Stimulated activated CD4-positive, alpha-beta T cell treated with anti-CD3 and anti-CD28 coated beads, Interleukin-15, amount 100 ng/mL, for 48 hours (primary cell): Measurements from ENCODE around the gene ALDH1L1.

Source experiments
- DNase-seq, 2 donors: peaks; one replicate each; pipeline ENCODE4 v3.0.0-alpha.2; 2020; ENCODE audit warnings: low read depth in 2 of 2

ALDH1L1 gene

GRCh38 chr3:126154391-126155279, 25.8 kb downstream of the ALDH1L1 start:
- DNase-seq: no peak

- DNase-seq: no peak
Measured at GRCh38 chr3:126153695-126154360, 26.6 kb downstream of the ALDH1L1 start.

- DNase-seq: no peak
Measured at GRCh38 chr3:126152901-126153694, 27.3 kb downstream of the ALDH1L1 start.

DNA sequence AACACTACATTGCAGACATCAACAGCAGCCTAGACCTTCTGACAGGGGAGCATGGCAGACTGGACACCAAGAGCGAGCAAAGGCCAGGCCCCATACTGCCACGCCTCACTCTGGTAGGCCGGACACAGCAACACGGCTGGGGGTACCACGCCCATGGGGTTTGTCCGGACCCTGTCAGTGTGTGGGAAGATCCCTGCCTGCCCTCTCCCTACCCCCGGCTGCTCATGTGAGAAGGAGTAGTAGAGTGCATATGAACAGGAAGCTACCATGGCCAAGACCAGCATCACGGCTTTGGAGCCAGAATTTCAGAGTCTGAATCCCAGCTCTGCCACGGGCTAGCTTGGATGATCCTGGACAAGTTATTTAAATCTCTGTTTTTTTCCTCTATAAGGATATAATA, 27.9 kb downstream of the ALDH1L1 start:
- no peak for DNase-seq

- DNase-seq: no peak
Measured at GRCh38 chr3:126151562-126152302, 28.7 kb downstream of the ALDH1L1 start.

- no peak for DNase-seq
Measured at GRCh38 chr3:126149960-126150515, 30.3 kb downstream of the ALDH1L1 start.

- DNase-seq: no peak
Measured at GRCh38 chr3:126149256-126149902, 31.0 kb downstream of the ALDH1L1 start.

- no peak for DNase-seq
Measured at GRCh38 chr3:126147932-126148683, 32.3 kb downstream of the ALDH1L1 start.

- DNase-seq: no peak
Measured at GRCh38 chr3:126147147-126147931, 33.0 kb downstream of the ALDH1L1 start.

- no peak for DNase-seq
Measured at GRCh38 chr3:126146525-126147146, 33.8 kb downstream of the ALDH1L1 start.

DNA sequence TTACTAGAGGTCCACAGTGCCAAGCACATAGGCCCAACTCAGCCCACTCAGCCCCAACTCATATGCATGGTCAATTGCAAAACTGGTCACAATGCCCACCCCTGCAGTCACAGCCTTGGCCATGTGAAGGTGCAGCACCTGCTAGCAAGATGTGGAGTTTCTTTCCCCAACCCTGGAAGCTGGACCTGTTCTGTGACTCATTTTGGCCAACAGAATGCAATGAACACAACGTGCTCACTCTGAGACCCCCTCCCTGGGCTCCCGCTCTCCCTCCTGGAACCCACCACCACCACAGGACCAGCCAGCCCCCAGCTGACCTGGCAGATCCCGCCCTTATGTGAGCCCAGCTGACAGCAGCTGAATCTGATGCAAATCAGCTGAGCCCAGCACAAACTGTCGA, 34.4 kb downstream of the ALDH1L1 start:
- no peak for DNase-seq

- no peak for DNase-seq
Measured at GRCh38 chr3:126142652-126143051, 37.7 kb downstream of the ALDH1L1 start.

- no peak for DNase-seq
Measured at GRCh38 chr3:126137490-126138130, 42.8 kb downstream of the ALDH1L1 start.

- DNase-seq: no peak
Measured at GRCh38 chr3:126136428-126137220, 43.8 kb downstream of the ALDH1L1 start.

DNA sequence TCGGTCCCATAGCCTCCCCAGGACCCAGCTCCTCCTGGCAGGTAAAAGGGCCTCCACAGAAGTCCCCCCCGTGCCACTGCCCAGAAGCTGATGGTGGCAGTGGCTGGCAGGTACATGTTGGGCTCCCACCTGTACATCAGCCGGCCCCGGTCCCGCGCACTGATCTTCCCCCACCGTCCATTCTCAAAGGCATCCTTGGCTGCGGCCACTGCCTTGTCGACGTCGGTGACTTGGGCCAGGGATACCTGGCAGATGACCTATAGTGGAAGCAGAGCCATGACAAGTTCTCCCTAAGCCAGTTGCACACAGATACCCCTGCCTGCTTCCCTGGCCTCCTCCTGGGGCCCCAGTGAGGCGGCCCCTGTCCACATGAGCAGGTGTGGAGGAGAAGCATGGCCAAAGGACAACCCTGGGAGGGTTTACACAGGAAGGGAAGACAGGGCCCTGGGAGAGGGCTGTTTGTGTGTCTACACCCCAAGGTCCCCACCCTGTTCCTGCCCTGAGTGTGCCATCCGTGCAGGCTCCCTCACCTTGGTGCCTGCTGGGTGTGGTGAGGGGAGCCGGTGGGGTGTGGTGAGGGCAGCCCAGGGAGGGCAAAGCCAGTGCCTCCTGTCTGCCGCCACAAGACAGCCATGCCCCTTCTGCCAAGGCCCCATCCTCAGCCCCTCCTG, 44.8 kb downstream of the ALDH1L1 start:
- no peak for DNase-seq

GRCh38 chr3:126135071-126135405, 45.3 kb downstream of the ALDH1L1 start:
- DNase-seq: no peak
